Measurements from ENCODE around the gene UBLCP1.

DNA sequence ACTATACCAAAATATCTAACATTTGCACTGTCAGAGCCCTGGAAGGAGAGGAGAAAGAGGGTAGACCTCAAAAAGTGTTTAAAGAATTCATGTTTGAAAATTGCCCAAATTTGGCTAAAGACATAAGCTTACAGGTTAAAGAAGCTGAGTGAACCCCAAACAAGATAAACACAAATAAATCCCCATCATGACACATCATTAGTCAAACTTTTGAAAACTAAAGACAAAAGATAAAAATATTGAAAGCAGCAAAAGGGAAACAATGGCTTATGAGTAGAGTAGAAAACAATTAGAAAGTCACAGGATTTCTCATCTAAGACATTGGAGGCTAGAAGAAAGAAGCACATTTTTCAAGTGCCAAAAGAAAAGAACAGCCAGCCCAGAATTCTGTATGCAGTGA, 6.1 kb upstream of the UBLCP1 start:
- TF ChIP-seq, protein P1, sequence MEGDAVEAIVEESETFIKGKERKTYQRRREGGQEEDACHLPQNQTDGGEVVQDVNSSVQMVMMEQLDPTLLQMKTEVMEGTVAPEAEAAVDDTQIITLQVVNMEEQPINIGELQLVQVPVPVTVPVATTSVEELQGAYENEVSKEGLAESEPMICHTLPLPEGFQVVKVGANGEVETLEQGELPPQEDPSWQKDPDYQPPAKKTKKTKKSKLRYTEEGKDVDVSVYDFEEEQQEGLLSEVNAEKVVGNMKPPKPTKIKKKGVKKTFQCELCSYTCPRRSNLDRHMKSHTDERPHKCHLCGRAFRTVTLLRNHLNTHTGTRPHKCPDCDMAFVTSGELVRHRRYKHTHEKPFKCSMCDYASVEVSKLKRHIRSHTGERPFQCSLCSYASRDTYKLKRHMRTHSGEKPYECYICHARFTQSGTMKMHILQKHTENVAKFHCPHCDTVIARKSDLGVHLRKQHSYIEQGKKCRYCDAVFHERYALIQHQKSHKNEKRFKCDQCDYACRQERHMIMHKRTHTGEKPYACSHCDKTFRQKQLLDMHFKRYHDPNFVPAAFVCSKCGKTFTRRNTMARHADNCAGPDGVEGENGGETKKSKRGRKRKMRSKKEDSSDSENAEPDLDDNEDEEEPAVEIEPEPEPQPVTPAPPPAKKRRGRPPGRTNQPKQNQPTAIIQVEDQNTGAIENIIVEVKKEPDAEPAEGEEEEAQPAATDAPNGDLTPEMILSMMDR (IDR thresholded peaks at IDR 0.05; ENCODE audit: poor library complexity, severe bottlenecking) = no peak
- TF ChIP-seq POLR2AphosphoS5 (IDR thresholded peaks at IDR 0.05) = no peak
- TF ChIP-seq EP300 (conservative IDR thresholded peaks at IDR 0.05; ENCODE audit: poor library complexity, severe bottlenecking) = no peak
